HCT116 (cell line): ENCODE results near the gene FSHR. TPM values are rescaled to one million over a fixed set of nuclear protein-coding genes. Genes with fewer than 3 reads are reported as not detected.

Experiments
- ATAC-seq: fragments of 200-7000 bp; cut with Tn5 transposase; 2 replicates; pipeline ENCODE4 v1.9.1; 2020; ENCODE audit warnings: mild to moderate bottlenecking, moderate library complexity
- BruUV-seq: library from RNA; stranded (reverse); fragments of 400-500 nt; replicated peaks from 2 replicates; lab custom pipeline; 2021; lab: Mats Ljungman, UMichigan
- CTCF ChIA-PET: fragments of 300-600 bp; sonication (Branson Sonifier 250); formaldehyde crosslinking; loops from one replicate; lab custom pipeline; 2021; ENCODE audit warnings: antibody characterized with exemption; lab: Charles Lee
- POLR2A ChIA-PET: fragments of 300-600, 350-600 bp; sonication (Branson Sonifier 250); formaldehyde crosslinking; loops from one replicate; lab custom pipeline; 2021; ENCODE audit warnings: antibody characterized with exemption; lab: Charles Lee
- RAD21 ChIA-PET, 2 experiments: fragments of 300-600 bp; sonication (Branson Sonifier 250); formaldehyde crosslinking; loops; one replicate each; lab custom pipeline; 2023; ENCODE audit warnings: low total read pairs in 2 of 2; ENCODE audit not compliant: uncharacterized antibody in 2 of 2, unreplicated experiment in 2 of 2, low non-redundant PET in 1 of 2; lab: Charles Lee
- DNase-seq: peaks from one replicate; pipeline ENCODE4 v3.0.0-alpha.2; 2010; ENCODE audit warnings: low read depth, low spot score
- H2AFZ ChIP-seq: fragments of 200-600 bp; shearing (Covaris generic), sonication (generic); 2 replicates; pipeline ENCODE4 v1.6.1; 2017; ENCODE audit warnings: low read depth, mixed run types, mixed read lengths, antibody characterized with exemption, low read length; ENCODE audit not compliant: poor library complexity, severe bottlenecking
- H3K27ac ChIP-seq: 2 replicates; pipeline ENCODE4 v1.5.1; 2012; ENCODE audit warnings: low read depth, low read length
- H3K27me3 ChIP-seq: fragments of 200-600 bp; sonication (generic); 2 replicates; pipeline ENCODE4 v1.6.1; 2016; ENCODE audit warnings: mixed run types, low read length, mixed read lengths; ENCODE audit not compliant: insufficient read depth
- H3K36me3 ChIP-seq, 2 experiments: fragments of 200-500 bp in 1 of 2; fragments of 200-600 bp in 1 of 2; sonication (Bioruptor generic) in 1 of 2; sonication (generic) in 1 of 2; 2 replicates each; pipeline versions ENCODE4 v1.5.1 to v1.6.1; 2014 to 2016; ENCODE audit warnings: low read length in 2 of 2, inconsistent platforms in 1 of 2, mixed read lengths in 1 of 2, mixed run types in 1 of 2; ENCODE audit not compliant: insufficient read depth in 2 of 2, control insufficient read depth in 1 of 2
- H3K4me1 ChIP-seq, 2 experiments: fragments of 200-600 bp in 1 of 2; sonication (generic) in 1 of 2; 2 replicates each; pipeline versions ENCODE4 v1.5.1 to v1.6.1; 2012 to 2017; ENCODE audit warnings: low read length in 2 of 2, inconsistent platforms in 1 of 2, mild to moderate bottlenecking in 1 of 2, mixed read lengths in 1 of 2, mixed run types in 1 of 2, moderate library complexity in 1 of 2; ENCODE audit not compliant: insufficient read depth in 2 of 2, control insufficient read depth in 1 of 2
- H3K4me2 ChIP-seq: fragments of 200-600 bp; sonication (generic); 2 replicates; pipeline ENCODE4 v1.6.1; 2017; ENCODE audit warnings: mixed run types, low read length, mixed read lengths
- H3K4me3 ChIP-seq, 2 experiments: fragments of 200-600 bp in 1 of 2; sonication (generic) in 1 of 2; replicated peaks in 1 of 2; 2 replicates each; pipeline ENCODE4 v1.5.1; 2011 to 2016; ENCODE audit warnings: low read length in 2 of 2, control low read depth in 1 of 2, low read depth in 1 of 2, mild to moderate bottlenecking in 1 of 2, mixed read lengths in 1 of 2, mixed run types in 1 of 2
- H3K79me2 ChIP-seq: fragments of 200-600 bp; sonication (generic); 2 replicates; pipeline ENCODE4 v1.6.1; 2017; ENCODE audit warnings: mild to moderate bottlenecking, mixed run types, low read length, moderate library complexity, mixed read lengths; ENCODE audit not compliant: insufficient read depth
- H3K9ac ChIP-seq: fragments of 200-600 bp; sonication (generic); 2 replicates; pipeline ENCODE4 v1.6.1; 2016; ENCODE audit warnings: low read length, mixed read lengths
- H3K9me2 ChIP-seq: fragments of 200-600 bp; sonication (generic), shearing (Covaris generic); 2 replicates; pipeline ENCODE4 v1.6.1; 2017; ENCODE audit warnings: mixed run types, mild to moderate bottlenecking, moderate library complexity; ENCODE audit not compliant: insufficient read depth
- H3K9me3 ChIP-seq, 2 experiments: fragments of 200-500 bp in 1 of 2; fragments of 200-600 bp in 1 of 2; sonication (Bioruptor generic) in 1 of 2; sonication (generic) in 1 of 2; 2 replicates each; pipeline ENCODE4 v1.6.1; 2014 to 2017; ENCODE audit warnings: low read length in 2 of 2, mixed read lengths in 2 of 2, inconsistent platforms in 1 of 2, low read depth in 1 of 2, mild to moderate bottlenecking in 1 of 2, mixed run types in 1 of 2, moderate library complexity in 1 of 2; ENCODE audit not compliant: control insufficient read depth in 1 of 2, insufficient read depth in 1 of 2
- H4K20me1 ChIP-seq: fragments of 200-600 bp; sonication (generic), shearing (Covaris generic); 2 replicates; pipeline ENCODE4 v1.6.1; 2017; ENCODE audit warnings: mixed run types, mild to moderate bottlenecking, moderate library complexity; ENCODE audit not compliant: insufficient read depth
- ATF3 ChIP-seq: IDR thresholded peaks from 2 replicates; pipeline ENCODE4 v1.6.1; 2012
- CEBPB ChIP-seq: IDR thresholded peaks from 2 replicates; pipeline ENCODE4 v1.6.1; 2012; ENCODE audit warnings: low read depth
- CTCF ChIP-seq, 3 experiments: fragments of 200-600 bp in 1 of 3; sonication (generic) in 1 of 3; IDR thresholded peaks in 2 of 3; conservative IDR thresholded peaks in 1 of 3; 2 replicates each; pipeline ENCODE4 v1.5.1; 2012 to 2017; ENCODE audit warnings: low read depth in 2 of 3, low read length in 2 of 3, antibody characterized with exemption in 1 of 3, borderline replicate concordance in 1 of 3, control low read depth in 1 of 3, mild to moderate bottlenecking in 1 of 3, mixed read lengths in 1 of 3, mixed run types in 1 of 3, moderate library complexity in 1 of 3; ENCODE audit not compliant: insufficient read depth in 1 of 3
- FOSL1 ChIP-seq: IDR thresholded peaks from 2 replicates; pipeline ENCODE4 v1.6.1; 2012; ENCODE audit warnings: low read depth
- POLR2A ChIP-seq: IDR thresholded peaks from 2 replicates; pipeline ENCODE4 v1.7.0; 2011; ENCODE audit warnings: borderline replicate concordance; ENCODE audit not compliant: insufficient read depth, insufficient read length; ENCODE audit errors: extremely low read depth
- POLR2AphosphoS5 ChIP-seq: IDR thresholded peaks from 2 replicates; pipeline ENCODE4 v1.6.1; 2011; ENCODE audit warnings: mild to moderate bottlenecking, low read depth, low read length, moderate library complexity
- RAD21 ChIP-seq: IDR thresholded peaks from 2 replicates; pipeline ENCODE4 v1.6.1; 2012; ENCODE audit warnings: low read depth, mild to moderate bottlenecking
- SRF ChIP-seq: IDR thresholded peaks from 2 replicates; pipeline ENCODE4 v1.6.1; 2012; ENCODE audit warnings: low read depth
- TCF7L2 ChIP-seq: IDR thresholded peaks from 2 replicates; pipeline ENCODE4 v1.7.0; 2011; ENCODE audit warnings: borderline replicate concordance, inconsistent platforms; ENCODE audit not compliant: insufficient read depth, insufficient read length; ENCODE audit errors: extremely low read depth
- YY1 ChIP-seq: IDR thresholded peaks from 2 replicates; pipeline ENCODE4 v1.6.1; 2011; ENCODE audit warnings: low read length, low read depth, moderate library complexity, mild to moderate bottlenecking; ENCODE audit not compliant: insufficient replicate concordance; ENCODE audit errors: extremely low read depth
- ZBTB33 ChIP-seq: IDR thresholded peaks from 2 replicates; pipeline ENCODE4 v1.6.1; 2011; ENCODE audit warnings: mild to moderate bottlenecking, low read length, moderate library complexity; ENCODE audit not compliant: insufficient replicate concordance; ENCODE audit errors: extremely low read depth
- intact Hi-C: fragments of 100-400 bp; cut with micrococcal nuclease; formaldehyde crosslinking; loops from 2 replicates; pipeline ENCODE4 v1.10.0; 2022
- total RNA-seq: library from RNA; stranded (reverse); gene quantifications from one replicate; pipeline ENCODE4 v1.2.1, GENCODE V29; 2021; ENCODE audit not compliant: unreplicated experiment

FSHR gene
- total RNA-seq, 1 experiment from 2014 or later: not detected

GRCh38 chr2:49113046-49113445 is 41.3 kb downstream of the FSHR start:
- Histone ChIP-seq H3K27ac (no peak overlapping the region), H3K9ac (no peak overlapping the region), H3K36me3 (no peaks in the 10 kb centered on the region), H3K4me1 (no peaks in the 10 kb centered on the region), H3K9me3 (peaks cover 0 to 4% of the 10 kb centered on the region in 2 experiments; a peak in 2 of 4 replicates), H3K9me2 (no peaks in the 10 kb centered on the region), H3K4me3 (no peak overlapping the region), H3K4me2 (no peak overlapping the region), H3K27me3 (no peaks in the 10 kb centered on the region), H2AFZ (no peak overlapping the region), H3K79me2 (no peaks in the 10 kb centered on the region), H4K20me1 (no peaks in the 10 kb centered on the region)
- CTCF ChIA-PET: no interaction called here
- POLR2A ChIA-PET: no interaction called here
- TF ChIP-seq POLR2AphosphoS5 (no peak), FOSL1 (no peak), POLR2A (no peak), RAD21 (no peak), TCF7L2 (no peak), ZBTB33 (no peak)
- RAD21 ChIA-PET: no interaction called here
- BruUV-seq: no TSS peak
- ATAC-seq: no peak
- intact Hi-C loops: no loop called here
- DNase-seq: no peak

- Histone ChIP-seq H3K4me3 (no peak overlapping the region), H3K9me2 (no peaks in the 10 kb centered on the region), H2AFZ (no peak overlapping the region), H3K4me2 (no peak overlapping the region), H3K9me3 (peaks cover 0 to 7% of the 10 kb centered on the region in 2 experiments; a peak in 2 of 4 replicates), H3K27ac (no peak overlapping the region), H4K20me1 (no peaks in the 10 kb centered on the region), H3K79me2 (no peaks in the 10 kb centered on the region), H3K4me1 (no peaks in the 10 kb centered on the region), H3K36me3 (no peaks in the 10 kb centered on the region), H3K9ac (no peak overlapping the region), H3K27me3 (no peaks in the 10 kb centered on the region)
- RAD21 ChIA-PET: no interaction called here
- ATAC-seq (no peak), DNase-seq (no peak)
- CTCF ChIA-PET: no interaction called here
- POLR2A ChIA-PET: no interaction called here
- no TSS peak for BruUV-seq
- intact Hi-C loops: no loop called here
- TF ChIP-seq ZBTB33 (no peak), ATF3 (no peak), SRF (no peak), CEBPB (no peak), CTCF (IDR thresholded peaks at IDR 0.05 in 2 of 3, conservative IDR thresholded peaks at IDR 0.05 in 1 of 3; ENCODE audit: borderline replicate concordance in 1 of 3, insufficient read depth in 1 of 3, low read depth in 2 of 3, low read length in 2 of 3) (no peak), YY1 (no peak), POLR2AphosphoS5 (no peak), RAD21 (no peak)
Measured at GRCh38 chr2:49111456-49111855, 42.9 kb downstream of the FSHR start.
